A549 treated with RU486 at 1 μM for 4 hours (cell line): ENCODE data around the gene CLNS1A. TPM values are rescaled to one million over a fixed set of nuclear protein-coding genes. Genes with fewer than 3 reads are reported as not detected.

ENCODE experiments used
- total RNA-seq: library from RNA; stranded (reverse); fragments of 200-300 nt; extraction: Qiagen RNA extraction; gene quantifications from 5 replicates; pipeline ENCODE4 v1.2.3, GENCODE V29; 2022; ENCODE audit warnings: low read depth

The CLNS1A gene
- 151 to 201 TPM (median 156 TPM) in 5 replicates for total RNA-seq

DNA sequence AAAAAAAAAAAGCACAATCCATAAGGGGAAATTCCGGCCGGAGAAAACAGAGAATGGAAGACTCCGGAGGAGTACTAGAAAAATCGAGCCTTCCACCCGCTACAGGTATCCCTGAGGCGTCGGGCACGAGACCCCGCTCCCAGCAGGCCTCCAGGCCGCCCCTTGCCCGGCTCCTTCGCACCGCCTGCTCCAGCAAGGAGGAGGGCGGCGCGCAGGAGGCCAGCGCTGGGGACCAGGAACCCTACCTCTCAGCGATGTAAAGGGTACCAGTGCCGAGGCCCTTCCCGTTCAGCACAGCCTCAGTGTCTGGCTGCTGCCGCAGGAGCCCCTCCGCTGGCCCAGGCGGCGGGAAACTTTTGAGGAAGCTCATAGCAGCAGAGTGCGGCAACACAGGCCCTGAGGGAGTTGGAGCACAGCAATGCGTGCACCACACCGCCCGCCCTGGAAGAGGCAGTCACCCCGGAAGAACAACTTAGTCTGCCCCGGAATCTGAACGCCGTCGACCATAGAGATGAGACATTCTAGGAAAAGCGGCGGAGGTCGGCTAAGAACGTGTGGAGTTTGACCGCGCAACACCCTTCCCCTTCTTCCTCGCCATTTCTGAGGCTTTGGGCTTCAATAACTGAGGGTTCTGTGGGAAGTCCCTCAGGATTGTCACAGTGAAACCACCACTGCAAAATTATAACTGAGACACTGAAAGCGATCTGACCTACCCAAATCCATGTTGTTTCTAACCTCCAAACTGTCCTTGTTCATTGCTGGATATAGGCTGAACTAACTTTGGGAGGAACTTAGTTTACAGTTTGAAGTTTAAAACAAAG, at the start of gene CLNS1A:
TSS of gene CLNS1A (minus strand) at position 450 of the 821 bp plus-strand sequence. CDS start at position 370, 80 bp downstream.

GRCh38 chr11:77589521-77590193, 47.9 kb downstream of the CLNS1A start, which contains the start of gene AQP11:
Gene AQP11 (plus strand): TSS chr11:77589953. CDS start chr11:77589993, 40 bp downstream.

Other genes with a start within 250 kb of the CLNS1A start
- 23.1 to 26.7 TPM (median 24.6 TPM) in 5 replicates for gene PAK1, start 163.7 kb downstream of the CLNS1A start, total RNA-seq
- 1.5 to 3.3 TPM (median 2.6 TPM) in 5 replicates for gene AQP11, start 47.8 kb downstream of the CLNS1A start, total RNA-seq
- gene RSF1, start 182.9 kb upstream of the CLNS1A start, total RNA-seq: 14.4 to 21.7 TPM (median 17.2 TPM) in 5 replicates
- gene AAMDC, start 183.3 kb upstream of the CLNS1A start, total RNA-seq: 24.1 to 39.5 TPM (median 30.8 TPM) in 5 replicates